C1 segment of cervical spinal cord (tissue), 14 donors: Measurements from ENCODE around the gene HFE.
A peak's percentile ranks its signal among the peaks of the same experiment; 100 is the strongest.

Experiments
- DNase-seq, 14 donors: peaks; one replicate each; lab custom pipeline; 2025; lab: John Stamatoyannopoulos, UW

Gene HFE

DNA sequence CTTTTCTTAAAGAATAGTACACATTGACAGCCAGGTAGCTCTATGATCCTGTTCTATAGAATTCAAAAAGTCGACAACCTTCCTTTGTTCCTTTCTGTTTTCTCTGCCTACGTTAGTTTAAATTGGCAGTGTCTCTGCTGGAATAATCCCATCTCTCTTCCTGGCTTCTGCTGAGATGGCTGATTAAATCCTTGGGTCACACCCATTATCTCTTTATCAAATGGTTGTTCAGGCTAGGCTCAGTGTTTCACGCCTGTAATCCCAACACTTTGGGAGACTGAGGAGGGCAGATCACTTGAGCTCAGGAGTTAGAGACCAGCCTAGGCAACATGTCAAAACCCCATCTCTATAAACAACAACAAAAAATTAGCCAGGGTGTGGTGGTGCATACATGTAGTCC, 44.4 kb downstream of the HFE start:
- DNase-seq: no peak

- no peak for DNase-seq
Measured at GRCh38 chr6:26133730-26134129, 46.5 kb downstream of the HFE start.

DNA sequence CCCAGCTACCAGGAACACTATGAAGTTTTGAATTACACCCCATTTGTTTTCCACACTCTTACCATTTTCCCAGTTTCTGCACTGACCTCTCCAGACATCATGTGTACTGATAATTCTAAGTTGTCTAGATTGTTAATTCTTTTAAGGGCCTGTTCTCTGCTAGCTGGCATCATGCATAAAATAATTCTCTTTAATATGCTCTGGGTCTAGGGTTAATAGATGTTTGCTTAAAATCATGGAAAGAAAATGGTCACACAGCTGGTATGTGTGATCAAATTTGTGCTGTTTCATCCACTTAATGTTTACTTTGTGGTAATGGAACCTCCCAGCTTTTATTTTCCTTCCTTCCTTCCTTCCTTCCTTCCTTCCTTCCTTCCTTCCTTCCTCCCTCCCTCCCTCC, 49.1 kb downstream of the HFE start:
- DNase-seq: no peak

GRCh38 chr6:26140254-26140966, 53.2 kb downstream of the HFE start:
- DNase-seq: peak in 1 of 14 donors; percentile 8

DNA sequence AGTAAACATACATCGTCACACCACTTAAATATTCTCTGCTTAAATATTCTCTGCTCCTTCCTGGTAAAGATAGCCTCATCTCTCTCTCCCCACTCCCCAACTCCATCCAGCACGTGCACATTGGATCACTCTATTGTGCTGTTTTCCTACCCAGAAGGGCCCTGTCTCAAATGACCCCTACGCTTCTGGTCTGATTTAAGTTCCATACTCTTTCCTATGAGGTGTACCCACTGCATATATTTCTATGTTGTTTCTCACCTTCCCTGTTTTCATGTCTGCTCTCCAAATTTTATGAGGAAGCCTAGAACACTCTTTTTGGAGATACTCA, 53.7 kb downstream of the HFE start:
- no peak for DNase-seq

GRCh38 chr6:26141378-26141904, 54.2 kb downstream of the HFE start:
- peak in 11 of 14 donors; percentile 13 to 78 (median 58) for DNase-seq

DNA sequence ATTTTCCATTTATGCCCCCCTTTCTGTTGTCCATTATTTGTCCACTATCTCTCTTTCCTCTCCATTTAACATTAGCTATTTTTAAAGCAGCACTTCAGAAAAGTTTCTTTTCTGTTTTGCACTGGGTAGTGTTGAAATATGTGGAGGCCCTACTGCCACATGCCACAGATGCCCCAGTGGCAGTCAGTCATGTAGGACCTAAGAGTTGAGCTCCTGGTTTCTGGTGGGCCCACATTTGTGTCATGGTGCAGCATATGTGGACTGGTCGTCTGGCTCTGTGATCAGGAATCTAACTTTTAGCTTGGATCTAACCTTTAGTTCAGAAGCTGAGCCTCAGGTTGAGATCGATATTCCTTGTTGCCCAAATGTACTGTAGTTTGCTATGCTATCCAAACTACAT, 54.8 kb downstream of the HFE start:
- DNase-seq: no peak
